ENCODE results near the gene HK1.
"Not testable (repeated sequence)": the region's sequence is repeated elsewhere in the genome, so short reads cannot be mapped to it uniquely, and the experiment has no call there.

The HK1 gene

GRCh38 chr10:69428165-69428564 lies 149.9 kb downstream of the HK1 start:
- no peak for DNase-seq

GRCh38 chr10:69434169-69434568 lies 155.9 kb downstream of the HK1 start:
- DNase-seq = no peak

- DNase-seq = no peak
Observed at GRCh38 chr10:69434926-69435325, 156.6 kb downstream of the HK1 start.

GRCh38 chr10:69435966-69436520 lies 157.7 kb downstream of the HK1 start:
- no peak for DNase-seq

- DNase-seq = no peak
Observed at GRCh38 chr10:69437321-69438259, 159.3 kb downstream of the HK1 start.

GRCh38 chr10:69438536-69439349 lies 160.4 kb downstream of the HK1 start:
- DNase-seq = peak; percentile 69

- DNase-seq = no peak
Observed at GRCh38 chr10:69439350-69439739, 161.0 kb downstream of the HK1 start.

- DNase-seq = peak; percentile 84
Observed at GRCh38 chr10:69439813-69440506, 161.7 kb downstream of the HK1 start.

- DNase-seq = no peak
Observed at GRCh38 chr10:69443354-69443753, 165.1 kb downstream of the HK1 start.

- DNase-seq = no peak
Observed at GRCh38 chr10:69445041-69445440, 166.7 kb downstream of the HK1 start.

GRCh38 chr10:69446229-69446628 lies 167.9 kb downstream of the HK1 start:
- no peak for DNase-seq

- DNase-seq = peak; percentile 90
Observed at GRCh38 chr10:69446650-69447151, 168.4 kb downstream of the HK1 start.

GRCh38 chr10:69449841-69450240 lies 171.5 kb downstream of the HK1 start:
- peak; percentile 94 for DNase-seq

GRCh38 chr10:69450395-69450794 lies 172.1 kb downstream of the HK1 start:
- not testable (repeated sequence) for DNase-seq

- DNase-seq = peak; percentile 97
Observed at GRCh38 chr10:69451209-69451783, 173.0 kb downstream of the HK1 start, which contains the start of gene TSPAN15. TSS of gene TSPAN15 (plus strand) at chr10:69451465. CDS start at chr10:69451595, 130 bp downstream.

Measured in islet precursor cell (in vitro differentiated cells).